ENCODE data around the gene PHIP. TPM values are rescaled to one million over a fixed set of nuclear protein-coding genes. Genes with fewer than 3 reads are reported as not detected.

Gene PHIP
- total and polyA plus RNA-seq, 2 of the 8 experiments (the other 6 are each of a cell fraction or from before 2014, with no cell fraction given), result 7.3 to 56.2 TPM

GRCh38 chr6:79084693-79085092 lies 6.6 kb upstream of the PHIP start:
- H2BK5ac ChIP-seq (ENCODE audit: low read depth, low read length), result no peak overlapping the region
- H3K27me3 ChIP-seq (replicated peaks in 1 of 4; ENCODE audit: control insufficient read depth in 3 of 4, extremely low read depth in 1 of 4, insufficient read depth in 3 of 4, low read length in 3 of 4), result no peaks in the 10 kb centered on the region
- no peaks in the 10 kb centered on the region; the same call in 1 of the 2 replicates for H3K23me2 ChIP-seq (ENCODE audit: low read depth, low read length)
- H2BK15ac ChIP-seq (ENCODE audit: low read length), result no peak overlapping the region
- no peak overlapping the region for H4K5ac ChIP-seq (ENCODE audit: insufficient read length, low read depth, low read length)
- no peaks in the 10 kb centered on the region for H3K79me2 ChIP-seq (ENCODE audit: control insufficient read depth in 1 of 2, insufficient read depth in 2 of 2, low read length in 2 of 2)
- H3K23ac ChIP-seq (ENCODE audit: insufficient read length), result no peak overlapping the region
- no peak overlapping the region for H2BK12ac ChIP-seq (ENCODE audit: low read depth, low read length)
- peaks cover 0 to 4% (median 0%) of the 10 kb centered on the region in 4 experiments; a peak in 1 of 7 replicates for H3K4me1 ChIP-seq (replicated peaks in 1 of 4; ENCODE audit: control insufficient read depth in 3 of 4, insufficient read depth in 4 of 4, low read length in 3 of 4)
- H3K36me3 ChIP-seq (ENCODE audit: control insufficient read depth in 2 of 4, insufficient read depth in 4 of 4, low read length in 3 of 4), result no peaks in the 10 kb centered on the region
- 91% methylated on average over 1 of the region's 1 CpG; no CpG with 5 or more reads in 1 of the 2 experiments for WGBS, 2 experiments (ENCODE audit: extremely low coverage in 1 of 2, insufficient coverage in 1 of 2, insufficient read length in 1 of 2, insufficient replicate concordance in 2 of 2, low coverage in 1 of 2, low lambda C conversion rate in 2 of 2, missing lambda C conversion rate in 1 of 2)
- H3K4me2 ChIP-seq (ENCODE audit: insufficient read depth in 1 of 2, low read depth in 2 of 2, low read length in 2 of 2), result no peak overlapping the region
- H4K20me1 ChIP-seq (replicated peaks in 1 of 2; ENCODE audit: control insufficient read depth in 1 of 2, insufficient read depth in 2 of 2, low read length in 2 of 2), result no peaks in the 10 kb centered on the region
- H3K79me1 ChIP-seq (ENCODE audit: low read depth, low read length), result no peaks in the 10 kb centered on the region
- DNase-seq (ENCODE audit: low read depth in 1 of 2, low spot score in 2 of 2) (no peak), FAIRE-seq (no peak)
- POLR2A ChIA-PET (ENCODE audit: partially characterized antibody), result no interaction called here
- H3K4me3 ChIP-seq (ENCODE audit: extremely low read depth in 1 of 4, insufficient read depth in 2 of 4, low read depth in 3 of 4, low read length in 4 of 4), result no peak overlapping the region
- no peak overlapping the region for H2AFZ ChIP-seq (ENCODE audit: low read length)
- no peaks in the 10 kb centered on the region for H3K9me3 ChIP-seq (ENCODE audit: insufficient read depth in 2 of 2, low read depth in 1 of 2, low read length in 1 of 2)
- no peak overlapping the region for H3K9ac ChIP-seq (replicated peaks in 1 of 4; ENCODE audit: extremely low read depth in 1 of 4, low read depth in 3 of 4, low read length in 3 of 4)
- H3K14ac ChIP-seq (ENCODE audit: insufficient read length), result no peak overlapping the region
- no peak overlapping the region for H3K27ac ChIP-seq (ENCODE audit: low read depth, low read length)
- no peak overlapping the region for H2BK20ac ChIP-seq (ENCODE audit: low read length)
- no peak overlapping the region for H4K8ac ChIP-seq (ENCODE audit: extremely low read depth, insufficient read depth, low read length)
- no peak overlapping the region for H3K4ac ChIP-seq (replicated peaks; ENCODE audit: insufficient read length, low read depth, low read length)
- H2AK5ac ChIP-seq (ENCODE audit: low read depth, low read length), result no peak overlapping the region
- H3K56ac ChIP-seq (replicated peaks; ENCODE audit: insufficient read length, low read depth, low read length), result no peak overlapping the region
- H4K91ac ChIP-seq (replicated peaks; ENCODE audit: insufficient read length, low read length), result no peak overlapping the region
- H3K18ac ChIP-seq (ENCODE audit: extremely low read depth, low read length), result no peak overlapping the region
- CTCF ChIA-PET (ENCODE audit: partially characterized antibody), result no interaction called here
- no peak overlapping the region for H2BK120ac ChIP-seq (replicated peaks; ENCODE audit: low read depth, low read length)
- TF ChIP-seq GTF2F1 (IDR thresholded peaks at IDR 0.05; ENCODE audit: borderline replicate concordance, low read depth, low read length), result no peak

All from H1 (cell line).